ENCODE results near the gene ATP13A2.

GRCh38 chr1:16999863-17000262, 11.9 kb downstream of the ATP13A2 start:
- TF ChIP-seq CTCF (IDR thresholded peaks at IDR 0.05 in 4 of 5, conservative IDR thresholded peaks at IDR 0.05 in 1 of 5) (no peak), POLR2A (IDR thresholded peaks at IDR 0.05) (no peak)
